Natural killer cell (primary cell): ENCODE measurements around the gene NOTCH4. TPM values are rescaled to one million over a fixed set of nuclear protein-coding genes. Genes with fewer than 3 reads are reported as not detected.

ENCODE experiments used
- ATAC-seq, 3 donors: fragments of 150-1000 bp in 2 of 3; fragments of 200-7000 bp in 1 of 3; cut with Tn5 transposase; 1 replicate in 1 of 3; 2 replicates in 2 of 3; pipeline ENCODE4 v1.10.0; 2021; ENCODE audit warnings: mild to moderate bottlenecking in 2 of 3, moderate library complexity in 2 of 3
- DNase-seq, 2 donors: peaks; one replicate each; pipeline versions ENCODE4 v3.0.0 to v3.0.0-alpha.2; 2013 to 2021; ENCODE audit warnings: mixed read lengths in 1 of 2
- H3K27ac ChIP-seq: one replicate; pipeline ENCODE4 v1.5.1; 2013; ENCODE audit warnings: mild to moderate bottlenecking, low read length
- H3K27me3 ChIP-seq: one replicate; pipeline ENCODE4 v1.6.1; 2013; ENCODE audit warnings: low read length; ENCODE audit not compliant: control insufficient read depth, insufficient read depth
- H3K36me3 ChIP-seq: one replicate; pipeline ENCODE4 v1.6.1; 2013; ENCODE audit warnings: low read length; ENCODE audit not compliant: control insufficient read depth, insufficient read depth
- H3K4me1 ChIP-seq: one replicate; pipeline ENCODE4 v1.6.1; 2013; ENCODE audit warnings: low read length; ENCODE audit not compliant: control insufficient read depth, insufficient read depth
- H3K4me3 ChIP-seq: one replicate; pipeline ENCODE4 v1.5.1; 2013; ENCODE audit warnings: low read length
- H3K9me3 ChIP-seq: one replicate; pipeline ENCODE4 v1.6.1; 2013; ENCODE audit warnings: low read length; ENCODE audit not compliant: control insufficient read depth, insufficient read depth
- H3K27ac Mint-ChIP-seq, 2 donors: one replicate each; pipeline ENCODE4 v1.8.0; 2022; ENCODE audit warnings: mild to moderate bottlenecking in 2 of 2, mixed read lengths in 2 of 2, moderate library complexity in 1 of 2
- H3K27me3 Mint-ChIP-seq, 2 donors: one replicate each; pipeline ENCODE4 v1.8.0; 2022; ENCODE audit warnings: low read depth in 2 of 2, mixed read lengths in 2 of 2
- H3K36me3 Mint-ChIP-seq: one replicate; pipeline ENCODE4 v1.8.0; 2022; ENCODE audit warnings: mixed read lengths
- H3K4me1 Mint-ChIP-seq, 2 donors: one replicate each; pipeline ENCODE4 v1.8.0; 2022; ENCODE audit warnings: mixed read lengths in 2 of 2
- H3K4me3 Mint-ChIP-seq: one replicate; pipeline ENCODE4 v1.8.0; 2022; ENCODE audit warnings: mild to moderate bottlenecking, moderate library complexity, mixed read lengths
- H3K9me3 Mint-ChIP-seq, 2 donors: one replicate each; pipeline ENCODE4 v1.8.0; 2022; ENCODE audit warnings: mixed read lengths in 2 of 2
- CTCF ChIP-seq: fragments of 200-600 bp; IDR thresholded peaks from one replicate; pipeline ENCODE4 v1.8.0; 2022; ENCODE audit warnings: antibody characterized with exemption
- whole genome bisulfite sequencing: methylation state at CpG from one replicate; pipeline ENCODE4 v1.1.7; 2013; ENCODE audit warnings: missing lambda C conversion rate; ENCODE audit not compliant: insufficient coverage; 5-methylcytosine and 5-hydroxymethylcytosine counted together
- intact Hi-C: fragments of 100-400 bp; cut with micrococcal nuclease; formaldehyde crosslinking; loops from one replicate; pipeline ENCODE4 v1.14.2; 2022
- total RNA-seq, 4 donors: library from RNA; stranded (reverse); fragments of 120-200 nt in 1 of 4; gene quantifications; one replicate each; pipeline versions ENCODE4 v1.2.3 to v1.2.4, GENCODE V29; 2013 to 2022

NOTCH4 gene
- total RNA-seq, 3 donors from 2014 or later (not counting 1 experiment from before 2014, with no cell fraction given), result 2.6 to 4.8 (median 2.7) TPM

GRCh38 chr6:32164295-32164694 lies 59.6 kb downstream of the NOTCH4 start, which contains the start of gene EGFL8:
TSS of gene EGFL8 (plus strand) at chr6:32164595. CDS start at chr6:32166166, 1,571 bp downstream.
- no peak within 1 kb of the TSS for H3K27ac ChIP-seq
- H3K4me1 Mint-ChIP-seq, result no peaks in the 10 kb centered on the region
- intact Hi-C loops, result no loop called here

DNA sequence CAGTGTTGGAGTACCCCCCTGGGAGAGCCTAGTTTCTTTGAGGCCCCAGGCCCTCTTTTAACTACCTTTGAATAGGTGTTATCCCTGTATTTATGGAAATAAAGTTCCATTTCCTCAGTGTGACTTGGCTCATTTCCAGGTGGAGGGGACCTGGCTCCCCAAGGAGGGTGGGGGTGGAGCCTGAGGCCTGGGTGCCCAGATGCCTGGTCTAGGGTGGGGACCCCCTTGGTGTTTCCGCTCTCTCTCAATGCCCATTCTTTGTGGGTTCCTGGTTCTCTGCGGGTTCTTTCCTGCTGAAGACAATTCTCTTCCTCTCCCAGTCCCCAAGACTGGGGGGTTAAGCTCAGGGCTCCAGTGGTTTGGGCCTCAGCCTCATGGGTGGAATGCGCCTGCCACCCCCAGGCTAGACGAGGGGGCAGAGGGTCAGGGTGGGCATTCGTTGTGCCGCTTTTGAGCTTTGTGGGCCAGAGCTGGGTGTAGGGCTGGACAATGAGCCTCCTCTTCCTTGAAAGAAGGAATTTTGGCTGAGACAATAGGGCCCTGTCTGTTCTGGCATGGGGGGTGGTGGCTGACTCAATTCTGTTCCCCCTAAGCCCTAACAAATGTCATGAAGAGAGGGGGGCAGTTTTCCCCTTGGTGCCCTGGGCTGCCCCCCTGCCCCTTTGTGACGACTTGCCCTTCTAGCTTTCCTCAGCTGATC lies 60.2 kb downstream of the NOTCH4 start:
- no peaks in the 10 kb centered on the region for H3K36me3 Mint-ChIP-seq
- Histone ChIP-seq H3K27ac (no peak overlapping the region), H3K27me3 (no peaks in the 10 kb centered on the region), H3K9me3 (no peaks in the 10 kb centered on the region), H3K4me3 (no peak overlapping the region), H3K4me1 (no peaks in the 10 kb centered on the region), H3K36me3 (peaks cover 7% of the 10 kb centered on the region)
- no peaks in the 10 kb centered on the region for H3K9me3 Mint-ChIP-seq
- intact Hi-C loops, result no loop called here
- no peaks in the 10 kb centered on the region for H3K4me1 Mint-ChIP-seq
- no peak for TF ChIP-seq CTCF
- no peak for ATAC-seq
- 98% methylated on average over 7 of the region's 7 CpGs for whole genome bisulfite sequencing
- no peak overlapping the region for H3K4me3 Mint-ChIP-seq
- no peak for DNase-seq
- H3K27me3 Mint-ChIP-seq, result no peaks in the 10 kb centered on the region
- no peak overlapping the region for H3K27ac Mint-ChIP-seq

More at GRCh38 chr6:32164295-32164694, 59.6 kb downstream of the NOTCH4 start, which contains the start of gene EGFL8:
- Histone ChIP-seq H3K36me3 (peaks cover 7% of the 10 kb centered on the region), H3K9me3 (no peaks in the 10 kb centered on the region), H3K27me3 (no peaks in the 10 kb centered on the region), H3K4me1 (no peaks in the 10 kb centered on the region), H3K4me3 (no peak within 1 kb of the TSS)
- no peak for ATAC-seq
- no peak for DNase-seq
- Mint-ChIP-seq H3K9me3 (no peaks in the 10 kb centered on the region), H3K4me3 (no peak within 1 kb of the TSS), H3K27ac (no peak within 1 kb of the TSS), H3K36me3 (no peaks in the 10 kb centered on the region), H3K27me3 (no peaks in the 10 kb centered on the region)
- TF ChIP-seq CTCF, result no peak

DNA sequence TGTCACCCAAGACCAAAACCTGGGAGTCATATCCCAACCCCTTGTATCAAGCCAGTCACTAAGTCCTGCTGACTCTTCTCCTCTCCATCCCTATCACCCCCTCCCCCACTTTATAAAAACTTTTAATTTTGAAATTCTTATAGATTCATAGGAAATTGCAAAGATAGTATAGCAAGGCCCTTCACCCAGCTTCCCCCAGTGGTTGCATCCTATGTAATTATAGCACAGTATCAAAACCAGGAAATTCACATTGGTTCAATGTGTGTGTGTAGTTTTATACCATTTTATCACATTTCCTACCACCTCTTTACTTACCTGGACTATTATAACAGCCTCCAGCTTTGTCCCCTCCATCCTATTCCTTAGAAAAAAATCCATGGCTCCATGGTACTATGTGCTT lies 65.8 kb downstream of the NOTCH4 start:
- no peak for TF ChIP-seq CTCF
- Mint-ChIP-seq H3K36me3 (peaks cover 6% of the 10 kb centered on the region), H3K27me3 (no peaks in the 10 kb centered on the region), H3K27ac (no peak overlapping the region), H3K4me3 (no peak overlapping the region), H3K4me1 (peaks cover 25 to 26% of the 10 kb centered on the region in 2 donors), H3K9me3 (no peaks in the 10 kb centered on the region)
- DNase-seq, result no peak
- H3K36me3 ChIP-seq, result peaks cover 9% of the 10 kb centered on the region
- no peaks in the 10 kb centered on the region for H3K27me3 ChIP-seq
- H3K4me3 ChIP-seq, result no peak overlapping the region
- ATAC-seq, result no peak
- H3K9me3 ChIP-seq, result no peaks in the 10 kb centered on the region
- peaks cover 28% of the 10 kb centered on the region for H3K4me1 ChIP-seq
- H3K27ac ChIP-seq, result no peak overlapping the region
- intact Hi-C loops, result no loop called here

GRCh38 chr6:32156891-32157290 lies 67.0 kb downstream of the NOTCH4 start:
- H3K9me3 ChIP-seq, result no peaks in the 10 kb centered on the region
- intact Hi-C loops, result no loop called here
- no peak overlapping the region for H3K4me3 Mint-ChIP-seq
- H3K36me3 ChIP-seq, result peaks cover 9% of the 10 kb centered on the region
- H3K36me3 Mint-ChIP-seq, result peaks cover 6% of the 10 kb centered on the region
- no peak overlapping the region for H3K4me3 ChIP-seq
- TF ChIP-seq CTCF, result no peak
- H3K27me3 ChIP-seq, result no peaks in the 10 kb centered on the region
- no peaks in the 10 kb centered on the region for H3K9me3 Mint-ChIP-seq
- peaks cover 28% of the 10 kb centered on the region for H3K4me1 ChIP-seq
- no peak for DNase-seq
- no peaks in the 10 kb centered on the region for H3K27me3 Mint-ChIP-seq
- WGBS, result 93% methylated on average over 9 of the region's 9 CpGs
- H3K27ac ChIP-seq, result no peak overlapping the region
- H3K4me1 Mint-ChIP-seq, result peaks cover 29% of the 10 kb centered on the region in 2 donors
- no peak overlapping the region for H3K27ac Mint-ChIP-seq
- no peak for ATAC-seq
